PC-3 (cell line): ENCODE data around the gene PLCB4. TPM values are rescaled to one million over a fixed set of nuclear protein-coding genes. Genes with fewer than 3 reads are reported as not detected.

Experiments used
- ATAC-seq: fragments of 200-7000 bp; cut with Tn5 transposase; 2 replicates; pipeline ENCODE4 v1.9.1; 2020; ENCODE audit warnings: mild to moderate bottlenecking, moderate library complexity
- BruUV-seq: library from RNA; stranded (reverse); fragments of 400-500 nt; replicated peaks from 2 replicates; lab custom pipeline; 2021; lab: Mats Ljungman, UMichigan
- CTCF ChIA-PET: fragments of 300-600 bp; sonication (Branson Sonifier 250); formaldehyde crosslinking; loops from one replicate; lab custom pipeline; 2022; ENCODE audit warnings: antibody characterized with exemption; lab: Charles Lee
- POLR2A ChIA-PET: fragments of 300-600 bp; sonication (Branson Sonifier 250); formaldehyde crosslinking; loops from one replicate; lab custom pipeline; 2022; ENCODE audit warnings: antibody characterized with exemption; ENCODE audit not compliant: unreplicated experiment; lab: Charles Lee
- DNase-seq: peaks from one replicate; pipeline ENCODE4 v3.0.0-alpha.2; 2015
- H2AFZ ChIP-seq: fragments of 300-600 bp; sonication (generic); 2 replicates; pipeline ENCODE4 v1.6.0; 2016; ENCODE audit warnings: antibody characterized with exemption, low read length
- H3F3A ChIP-seq: fragments of 300-600 bp; sonication (generic); one replicate; pipeline ENCODE4 v1.6.0; 2017; ENCODE audit warnings: antibody characterized with exemption, low read length, control low read depth, mild to moderate bottlenecking; ENCODE audit not compliant: unreplicated experiment
- H3K27ac ChIP-seq: fragments of 300-600 bp; sonication (generic); 2 replicates; pipeline ENCODE4 v1.5.1; 2016; ENCODE audit warnings: mild to moderate bottlenecking, low read length
- H3K27me3 ChIP-seq: fragments of 300-600 bp; sonication (generic); 2 replicates; pipeline ENCODE4 v1.6.1; 2016; ENCODE audit warnings: low read length, mixed read lengths
- H3K36me3 ChIP-seq: fragments of 300-600 bp; sonication (generic); 2 replicates; pipeline ENCODE4 v1.6.1; 2016; ENCODE audit warnings: low read depth, mixed run types, low read length, mixed read lengths
- H3K4me1 ChIP-seq: fragments of 300-600 bp; sonication (generic); 2 replicates; pipeline ENCODE4 v1.5.1; 2016; ENCODE audit warnings: low read length; ENCODE audit not compliant: insufficient read depth
- H3K4me2 ChIP-seq: fragments of 300-600 bp; sonication (generic); 2 replicates; pipeline ENCODE4 v1.6.0; 2016; ENCODE audit warnings: low read length
- H3K4me3 ChIP-seq: fragments of 300-600 bp; sonication (generic); 2 replicates; pipeline ENCODE4 v1.5.1; 2016; ENCODE audit warnings: mild to moderate bottlenecking, low read length, mixed read lengths
- H3K79me2 ChIP-seq: fragments of 300-600 bp; sonication (generic); 2 replicates; pipeline ENCODE4 v1.6.1; 2017; ENCODE audit warnings: low read length, mixed read lengths
- H3K9ac ChIP-seq: fragments of 300-600 bp; sonication (generic); 2 replicates; pipeline ENCODE4 v1.6.0; 2016; ENCODE audit warnings: mild to moderate bottlenecking, low read length
- H3K9me2 ChIP-seq: fragments of 300-600 bp; sonication (generic); replicated peaks from 2 replicates; pipeline ENCODE4 v1.6.1; 2016; ENCODE audit warnings: mixed run types, low read length, mixed read lengths
- H3K9me3 ChIP-seq: fragments of 300-600 bp; sonication (generic); 2 replicates; pipeline ENCODE4 v1.6.1; 2016; ENCODE audit warnings: low read length, mixed read lengths
- H4K20me1 ChIP-seq: fragments of 300-600 bp; sonication (generic); 2 replicates; pipeline ENCODE4 v1.6.1; 2016; ENCODE audit warnings: low read length, mixed read lengths
- EZH2 ChIP-seq: fragments of 300-600 bp; sonication (generic); IDR thresholded peaks from one replicate; pipeline ENCODE4 v1.6.1; 2017; ENCODE audit warnings: antibody characterized with exemption, mild to moderate bottlenecking, low read length; ENCODE audit not compliant: unreplicated experiment
- EZH2phosphoT487 ChIP-seq: fragments of 300-600 bp; sonication (generic); IDR thresholded peaks from 2 replicates; pipeline ENCODE4 v1.6.1; 2018; ENCODE audit warnings: mild to moderate bottlenecking, antibody characterized with exemption, low read length, borderline replicate concordance
- intact Hi-C: fragments of 100-400 bp; cut with micrococcal nuclease; formaldehyde crosslinking; loops from 2 replicates; pipeline ENCODE4 v1.9.0; 2023
- total RNA-seq: library from RNA; depleted of rRNA; stranded (reverse); fragments of >200 nt; gene quantifications from 2 replicates; pipeline ENCODE4 v1.2.3, GENCODE V29; 2014
- TF ChIP-seq, protein P1 (sequence below): fragments of 300-600 bp; sonication (generic); conservative IDR thresholded peaks from 2 replicates; pipeline ENCODE4 v1.5.1; 2017; ENCODE audit warnings: antibody characterized with exemption, low read depth, mild to moderate bottlenecking, low read length

Gene PLCB4
- total RNA-seq, 1 experiment from 2014 or later = 25.4 TPM

DNA sequence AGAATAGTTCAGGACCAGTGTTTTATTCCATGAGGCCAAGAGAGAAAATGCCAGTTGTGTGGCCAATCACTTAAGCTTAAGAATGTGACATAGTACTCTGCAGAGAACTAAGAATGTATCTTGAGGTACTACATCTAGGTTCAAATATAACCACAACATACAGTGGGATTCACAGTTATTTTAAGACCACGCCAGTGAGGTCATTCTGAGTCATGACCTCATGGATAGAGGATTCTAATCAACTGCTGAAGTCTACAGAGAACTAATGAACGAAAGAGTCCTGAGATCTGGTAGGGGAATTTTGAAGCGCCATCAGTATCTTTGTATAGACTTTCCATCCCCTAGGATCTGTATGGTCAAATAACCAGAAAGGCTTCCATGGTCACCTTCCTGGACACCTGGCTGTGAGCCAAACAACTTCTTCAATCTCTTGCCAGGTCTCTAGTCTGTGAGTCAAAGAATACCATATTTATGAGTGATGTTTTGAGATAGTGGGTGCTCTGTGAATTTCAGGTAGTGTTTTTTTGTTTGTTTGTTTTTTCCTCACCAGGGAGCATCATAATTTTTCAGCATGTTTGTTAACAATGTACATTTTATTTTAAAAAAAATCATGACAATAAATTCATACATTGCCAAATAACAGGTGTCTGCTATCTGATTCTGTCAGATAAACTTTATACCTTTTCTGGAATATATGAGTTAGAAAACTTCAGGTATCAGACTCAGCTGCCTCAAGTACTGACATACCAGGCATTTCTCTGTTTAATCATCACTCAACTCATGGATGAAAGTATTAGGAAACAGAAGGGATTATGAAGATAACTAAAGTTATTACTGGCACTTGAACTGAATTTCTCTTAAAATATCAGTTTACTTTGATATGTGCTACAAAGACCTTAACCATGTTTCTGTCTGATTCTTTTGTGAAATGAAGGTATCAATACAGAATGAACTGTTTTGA lies 217.9 kb downstream of the PLCB4 start:
- Histone ChIP-seq H2AFZ (no peak overlapping the region), H3K27me3 (no peaks in the 10 kb centered on the region), H3K9me2 (no peaks in the 10 kb centered on the region), H3K9ac (no peak overlapping the region), H3F3A (no peaks in the 10 kb centered on the region), H3K79me2 (no peaks in the 10 kb centered on the region), H3K4me3 (no peak overlapping the region), H4K20me1 (no peaks in the 10 kb centered on the region), H3K27ac (no peak overlapping the region), H3K4me2 (no peak overlapping the region), H3K9me3 (no peaks in the 10 kb centered on the region), H3K36me3 (no peaks in the 10 kb centered on the region), H3K4me1 (0 out of 2 replicates have a peak, but pooled peaks cover 7% of the 10 kb centered on the region)
- DNase-seq = peak; percentile 33
- intact Hi-C loops = no loop called here
- TF ChIP-seq EZH2 = no peak
- no peak for TF ChIP-seq EZH2phosphoT487
- TF ChIP-seq, protein P1, sequence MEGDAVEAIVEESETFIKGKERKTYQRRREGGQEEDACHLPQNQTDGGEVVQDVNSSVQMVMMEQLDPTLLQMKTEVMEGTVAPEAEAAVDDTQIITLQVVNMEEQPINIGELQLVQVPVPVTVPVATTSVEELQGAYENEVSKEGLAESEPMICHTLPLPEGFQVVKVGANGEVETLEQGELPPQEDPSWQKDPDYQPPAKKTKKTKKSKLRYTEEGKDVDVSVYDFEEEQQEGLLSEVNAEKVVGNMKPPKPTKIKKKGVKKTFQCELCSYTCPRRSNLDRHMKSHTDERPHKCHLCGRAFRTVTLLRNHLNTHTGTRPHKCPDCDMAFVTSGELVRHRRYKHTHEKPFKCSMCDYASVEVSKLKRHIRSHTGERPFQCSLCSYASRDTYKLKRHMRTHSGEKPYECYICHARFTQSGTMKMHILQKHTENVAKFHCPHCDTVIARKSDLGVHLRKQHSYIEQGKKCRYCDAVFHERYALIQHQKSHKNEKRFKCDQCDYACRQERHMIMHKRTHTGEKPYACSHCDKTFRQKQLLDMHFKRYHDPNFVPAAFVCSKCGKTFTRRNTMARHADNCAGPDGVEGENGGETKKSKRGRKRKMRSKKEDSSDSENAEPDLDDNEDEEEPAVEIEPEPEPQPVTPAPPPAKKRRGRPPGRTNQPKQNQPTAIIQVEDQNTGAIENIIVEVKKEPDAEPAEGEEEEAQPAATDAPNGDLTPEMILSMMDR = no peak
- POLR2A ChIA-PET = no interaction called here
- BruUV-seq = no TSS peak
- no peak for ATAC-seq
- CTCF ChIA-PET = no interaction called here

DNA sequence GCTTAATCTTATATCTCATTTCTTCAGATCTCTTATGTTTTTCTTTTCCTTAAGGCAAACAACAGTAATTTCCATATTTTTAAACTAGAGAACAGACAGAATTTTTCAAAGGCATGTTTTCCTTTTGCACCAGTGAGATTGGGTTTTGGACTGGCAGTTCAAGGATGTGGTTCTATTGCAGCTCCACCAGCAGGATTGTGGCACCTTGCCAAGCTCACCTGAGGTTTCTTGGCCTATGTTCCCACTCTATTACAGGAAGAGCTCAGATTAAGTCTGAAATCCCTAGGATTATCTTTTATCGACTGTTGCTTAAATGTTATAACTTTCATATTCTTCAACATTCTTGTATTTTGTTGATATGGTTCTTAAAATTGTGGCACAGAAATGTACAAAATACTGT lies 218.9 kb downstream of the PLCB4 start:
- no peaks in the 10 kb centered on the region for H3K9me2 ChIP-seq
- no peaks in the 10 kb centered on the region for H3K36me3 ChIP-seq
- intact Hi-C loops = no loop called here
- TF ChIP-seq EZH2phosphoT487 = no peak
- TF ChIP-seq, protein P1 = no peak
- no peak for TF ChIP-seq EZH2
- no peak overlapping the region for H2AFZ ChIP-seq
- no peaks in the 10 kb centered on the region for H4K20me1 ChIP-seq
- ChIA-PET POLR2A (no interaction called here), CTCF (no interaction called here)
- no peaks in the 10 kb centered on the region for H3K79me2 ChIP-seq
- no peaks in the 10 kb centered on the region for H3F3A ChIP-seq
- no peak overlapping the region for H3K9ac ChIP-seq
- ATAC-seq (no peak), DNase-seq (peak; percentile 14)
- H3K4me2 ChIP-seq = no peak overlapping the region
- H3K27me3 ChIP-seq = no peaks in the 10 kb centered on the region
- no peaks in the 10 kb centered on the region for H3K9me3 ChIP-seq
- no TSS peak for BruUV-seq
- H3K27ac ChIP-seq = no peak overlapping the region
- H3K4me3 ChIP-seq = no peak overlapping the region
- 0 out of 2 replicates have a peak, but pooled peaks cover 7% of the 10 kb centered on the region for H3K4me1 ChIP-seq

DNA sequence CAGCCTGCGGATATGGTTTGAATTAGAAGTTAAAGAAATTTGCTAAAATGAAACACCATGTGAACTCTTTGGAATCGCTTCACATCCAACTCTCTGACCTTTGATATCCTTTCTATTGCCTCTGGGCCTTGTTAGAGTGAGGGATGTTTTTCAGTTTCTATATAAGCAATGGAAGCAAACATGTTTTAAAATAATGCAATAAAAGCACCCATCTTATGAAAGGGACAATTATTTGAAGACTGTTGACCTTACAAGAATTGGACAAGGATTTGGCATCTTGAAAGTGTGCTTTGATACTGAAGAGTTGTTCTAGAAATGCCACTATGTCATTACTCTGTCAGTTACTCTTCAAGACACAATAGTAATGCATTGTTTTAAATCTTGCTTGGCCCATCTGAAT lies 221.4 kb downstream of the PLCB4 start:
- BruUV-seq = no TSS peak
- intact Hi-C loops = loop anchor here (5.0 to 10.0 kb wide), 2 partner anchors 48 to 356 kb away; no protein-coding TSS in a partner anchor
- ATAC-seq = no peak
- 0 out of 2 replicates have a peak, but pooled peaks cover 4% of the 10 kb centered on the region for H4K20me1 ChIP-seq
- no peak overlapping the region for H2AFZ ChIP-seq
- ChIA-PET CTCF (no interaction called here), POLR2A (no interaction called here)
- H3K4me2 ChIP-seq = no peak overlapping the region
- H3F3A ChIP-seq = peaks cover 4% of the 10 kb centered on the region
- no peak overlapping the region for H3K9ac ChIP-seq
- TF ChIP-seq EZH2phosphoT487 (no peak), EZH2 (no peak)
- TF ChIP-seq, protein P1 = no peak
- H3K27me3 ChIP-seq = no peaks in the 10 kb centered on the region
- H3K9me3 ChIP-seq = no peaks in the 10 kb centered on the region
- no peak overlapping the region for H3K27ac ChIP-seq
- H3K79me2 ChIP-seq = 0 out of 2 replicates have a peak, but pooled peaks cover 5% of the 10 kb centered on the region
- no peak overlapping the region for H3K4me3 ChIP-seq
- DNase-seq = no peak
- H3K36me3 ChIP-seq = no peaks in the 10 kb centered on the region
- H3K4me1 ChIP-seq = peaks cover 25% of the 10 kb centered on the region
- no peaks in the 10 kb centered on the region for H3K9me2 ChIP-seq
